ENCODE results near the gene NEIL1. TPM values are rescaled to one million over a fixed set of nuclear protein-coding genes. Genes with fewer than 3 reads are reported as not detected.
"Not testable (repeated sequence)": the region's sequence is repeated elsewhere in the genome, so short reads cannot be mapped to it uniquely, and the experiment has no call there.

Gene NEIL1
- total RNA-seq, 1 donor from 2014 or later = 26.2 TPM

- DNase-seq = no peak
These were observed 33.9 kb downstream of the NEIL1 start for GRCh38 chr15:75380773-75381172.

- not testable (repeated sequence) for DNase-seq
These were observed 37.1 kb downstream of the NEIL1 start for GRCh38 chr15:75383986-75384385.

- DNase-seq = no peak
These were observed 43.0 kb downstream of the NEIL1 start for GRCh38 chr15:75389791-75390382.

- DNase-seq = no peak
These were observed 50.7 kb downstream of the NEIL1 start for GRCh38 chr15:75397494-75397893.

GRCh38 chr15:75403892-75404291, 57.1 kb downstream of the NEIL1 start:
- no peak for DNase-seq

Other genes with a start within 250 kb of the NEIL1 start
- gene C15orf39, start 145.2 kb upstream of the NEIL1 start, total RNA-seq = 0.31 TPM
- gene GOLGA6C, start 88.7 kb upstream of the NEIL1 start, total RNA-seq = not detected
- not detected for gene GOLGA6D, start 64.2 kb upstream of the NEIL1 start, total RNA-seq
- 17.5 TPM for gene COMMD4, start 11.0 kb upstream of the NEIL1 start, total RNA-seq
- gene MAN2C1, start 21.6 kb downstream of the NEIL1 start, total RNA-seq = 70.3 TPM
- 34.8 TPM for gene SIN3A, start 104.7 kb downstream of the NEIL1 start, total RNA-seq
- gene PTPN9, start 232.3 kb downstream of the NEIL1 start, total RNA-seq = 29.3 TPM